Measurements from ENCODE around the gene MROH7. TPM values are rescaled to one million over a fixed set of nuclear protein-coding genes. Genes with fewer than 3 reads are reported as not detected.

The MROH7 gene
- total RNA-seq, 2 donors from 2014 or later: 5.2 to 18.0 TPM

GRCh38 chr1:54754486-54755285 is 113.1 kb downstream of the MROH7 start:
- Histone ChIP-seq H3K27ac (no peak overlapping the region), H3K9me3 (no peaks in the 10 kb centered on the region), H3K4me3 (no peak overlapping the region), H3K27me3 (replicated peaks; ENCODE audit: insufficient read depth) (no peaks in the 10 kb centered on the region), H3K4me1 (replicated peaks) (no peaks in the 10 kb centered on the region), H3K36me3 (peaks cover 0 to 12% of the 10 kb centered on the region in 2 donors)
- intact Hi-C loops (cut with DNase I): no loop called here
- TF ChIP-seq POLR2AphosphoS5 (IDR thresholded peaks at IDR 0.05) (no peak), CTCF (IDR thresholded peaks at IDR 0.05) (no peak), POLR2A (IDR thresholded peaks at IDR 0.05) (no peak)
- no peak for DNase-seq (ENCODE audit: low spot score)
- 79% methylated on average over 14 of the region's 25 CpGs for WGBS

- intact Hi-C loops (cut with DNase I): no loop called here
- Histone ChIP-seq H3K4me3 (no peak overlapping the region), H3K27ac (no peak overlapping the region), H3K9me3 (no peaks in the 10 kb centered on the region), H3K27me3 (replicated peaks; ENCODE audit: insufficient read depth) (no peaks in the 10 kb centered on the region), H3K36me3 (peaks cover 0 to 12% of the 10 kb centered on the region in 2 donors), H3K4me1 (replicated peaks) (no peaks in the 10 kb centered on the region)
- no peak for TF ChIP-seq POLR2A (IDR thresholded peaks at IDR 0.05)
- TF ChIP-seq POLR2AphosphoS5 (IDR thresholded peaks at IDR 0.05): no peak
- TF ChIP-seq CTCF (IDR thresholded peaks at IDR 0.05): no peak
- WGBS: 96% methylated on average over 9 of the region's 9 CpGs
- DNase-seq (ENCODE audit: low spot score): no peak
These were observed 116.2 kb downstream of the MROH7 start for GRCh38 chr1:54757833-54758232.

DNA sequence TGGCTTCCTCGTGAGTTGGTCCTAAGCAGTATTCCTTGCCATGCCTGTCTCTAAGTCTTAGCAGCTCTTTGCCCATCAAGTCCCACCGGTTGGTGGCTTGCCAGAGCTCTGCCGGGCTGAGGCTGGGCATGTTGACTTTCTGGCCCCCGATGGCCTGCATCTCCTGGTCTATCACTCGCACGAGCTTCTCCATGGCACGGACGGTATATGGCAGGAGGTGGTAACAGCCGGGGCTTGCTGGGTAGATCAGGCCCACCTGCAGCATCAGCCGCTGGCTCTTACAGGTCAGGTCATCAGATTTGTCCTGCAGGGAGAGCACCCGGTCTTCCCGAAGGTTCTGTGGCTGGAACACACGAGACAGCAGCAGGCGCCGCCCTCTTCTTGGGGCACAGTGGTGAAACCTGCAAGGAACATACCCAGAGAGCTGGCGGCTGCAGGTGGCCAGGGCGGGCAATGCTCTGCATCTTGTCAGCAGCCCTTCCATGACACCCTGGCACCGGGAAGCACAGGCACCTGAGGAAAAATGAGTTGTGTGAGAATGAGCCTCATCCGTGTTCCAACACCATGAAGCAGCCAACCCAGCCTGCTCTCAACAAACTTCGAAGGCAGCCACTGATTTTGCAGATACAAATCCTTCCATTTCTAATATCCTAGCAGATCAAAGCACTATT is 117.2 kb downstream of the MROH7 start:
- Histone ChIP-seq H3K4me3 (no peak overlapping the region), H3K36me3 (peaks cover 0 to 12% of the 10 kb centered on the region in 2 donors), H3K9me3 (no peaks in the 10 kb centered on the region), H3K27me3 (replicated peaks; ENCODE audit: insufficient read depth) (no peaks in the 10 kb centered on the region), H3K27ac (no peak overlapping the region), H3K4me1 (replicated peaks) (peaks cover 3% of the 10 kb centered on the region)
- TF ChIP-seq POLR2A (IDR thresholded peaks at IDR 0.05) (no peak), CTCF (IDR thresholded peaks at IDR 0.05) (no peak), POLR2AphosphoS5 (IDR thresholded peaks at IDR 0.05) (no peak)
- no peak for DNase-seq (ENCODE audit: low spot score)
- intact Hi-C loops (cut with DNase I): no loop called here
- 91% methylated on average over 20 of the region's 20 CpGs for WGBS

Other genes with a start within 250 kb of the MROH7 start
- 10 to 100 TPM; 45.0 to 94.4 TPM for gene SSBP3, start 235.4 kb upstream of the MROH7 start, total RNA-seq
- 10 to 100 TPM in 1 of 2 donors, 1 to 10 TPM in 1; 6.7 to 18.6 TPM for gene ACOT11, start 93.6 kb upstream of the MROH7 start, total RNA-seq
- not detected for gene FAM151A, start 18.3 kb upstream of the MROH7 start, total RNA-seq
- gene TTC4, start 74.1 kb downstream of the MROH7 start, total RNA-seq: 10 to 100 TPM; 15.9 to 17.4 TPM
- 10 to 100 TPM; 12.0 to 12.2 TPM for gene PARS2, start 122.7 kb downstream of the MROH7 start, total RNA-seq
- gene TTC22, start 159.5 kb downstream of the MROH7 start, total RNA-seq: 10 to 100 TPM; 18.0 to 30.4 TPM
- 100 to 1,000 TPM; 152 to 154 TPM for gene DHCR24, start 245.4 kb downstream of the MROH7 start, total RNA-seq